HG03135 (cell line): ENCODE measurements around the gene DAZAP1.
"Not testable (repeated sequence)": the region's sequence is repeated elsewhere in the genome, so short reads cannot be mapped to it uniquely, and the experiment has no call there.

ENCODE experiments used
- ATAC-seq: cut with Tn5 transposase; IDR thresholded peaks from one replicate; pipeline ENCODE4 v1.9.1; 2021; ENCODE audit warnings: mild to moderate bottlenecking, moderate library complexity; ENCODE audit not compliant: unreplicated experiment

The DAZAP1 gene

GRCh38 chr19:1410136-1410786 lies 2.9 kb downstream of the DAZAP1 start:
- ATAC-seq = no peak

DNA sequence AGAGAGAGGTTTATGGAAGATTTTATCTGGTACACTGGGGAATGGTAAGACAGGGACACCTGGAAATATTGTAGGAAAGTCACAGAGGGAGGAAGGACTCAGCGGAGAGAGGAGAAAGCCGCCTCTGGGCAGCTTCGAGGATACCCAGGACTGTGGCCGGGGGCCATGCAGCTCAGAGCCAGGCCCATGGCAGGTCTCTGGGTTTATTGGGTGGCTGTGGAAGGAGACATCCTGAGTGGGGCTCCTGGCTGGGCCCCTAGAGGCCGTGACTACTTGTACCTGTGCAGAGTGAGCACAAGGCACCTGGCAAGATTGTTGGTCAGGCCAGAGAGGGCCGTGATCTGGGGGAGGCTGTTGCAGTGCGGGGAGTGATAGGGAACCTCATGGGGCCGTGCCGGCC lies 3.4 kb downstream of the DAZAP1 start:
- ATAC-seq = no peak

DNA sequence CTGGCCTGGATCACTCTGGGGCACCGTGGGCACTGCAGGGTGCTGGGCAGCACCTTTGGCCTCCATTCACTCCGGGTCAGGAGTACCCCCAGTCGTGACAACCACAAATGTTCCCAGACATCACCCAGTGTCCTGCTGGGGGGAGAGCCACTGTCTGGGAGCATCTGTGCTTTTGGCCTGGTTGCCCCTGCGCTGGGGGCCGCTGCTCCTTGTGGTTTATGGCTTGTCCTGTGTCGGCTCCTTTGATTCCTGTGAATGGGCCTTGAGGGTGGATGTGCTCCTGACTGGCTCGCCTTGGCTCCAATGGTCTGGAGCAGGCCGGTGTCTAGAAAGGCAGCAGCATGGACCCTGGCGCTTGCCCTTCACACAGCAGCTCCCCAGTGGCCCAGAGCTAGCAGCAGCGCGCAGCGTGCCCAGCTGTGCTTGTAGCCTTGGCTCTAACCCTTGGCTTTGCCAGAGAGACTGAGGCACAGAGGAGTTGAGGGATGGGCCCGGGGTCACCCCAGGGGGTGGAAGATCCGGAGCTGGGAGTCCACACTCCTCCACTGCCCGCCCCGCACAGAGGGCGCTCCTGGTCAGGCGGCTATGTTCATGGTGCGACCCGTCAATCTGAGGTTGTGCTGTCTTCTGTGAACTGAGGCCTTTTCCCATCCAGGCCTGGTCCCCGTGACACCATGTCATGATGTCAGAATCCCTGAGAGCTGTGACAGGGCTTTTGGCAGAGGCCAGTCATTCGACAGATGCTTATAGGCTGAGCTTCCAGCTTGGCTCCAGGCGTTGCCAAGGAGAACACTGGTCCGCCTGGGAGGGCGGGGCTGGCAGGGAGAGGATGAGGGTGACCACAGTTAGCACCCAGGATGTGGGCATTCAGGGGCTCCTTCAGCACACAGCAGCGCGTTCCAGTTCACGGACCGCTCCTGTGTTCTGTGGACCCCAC lies 4.1 kb downstream of the DAZAP1 start:
- no peak for ATAC-seq

DNA sequence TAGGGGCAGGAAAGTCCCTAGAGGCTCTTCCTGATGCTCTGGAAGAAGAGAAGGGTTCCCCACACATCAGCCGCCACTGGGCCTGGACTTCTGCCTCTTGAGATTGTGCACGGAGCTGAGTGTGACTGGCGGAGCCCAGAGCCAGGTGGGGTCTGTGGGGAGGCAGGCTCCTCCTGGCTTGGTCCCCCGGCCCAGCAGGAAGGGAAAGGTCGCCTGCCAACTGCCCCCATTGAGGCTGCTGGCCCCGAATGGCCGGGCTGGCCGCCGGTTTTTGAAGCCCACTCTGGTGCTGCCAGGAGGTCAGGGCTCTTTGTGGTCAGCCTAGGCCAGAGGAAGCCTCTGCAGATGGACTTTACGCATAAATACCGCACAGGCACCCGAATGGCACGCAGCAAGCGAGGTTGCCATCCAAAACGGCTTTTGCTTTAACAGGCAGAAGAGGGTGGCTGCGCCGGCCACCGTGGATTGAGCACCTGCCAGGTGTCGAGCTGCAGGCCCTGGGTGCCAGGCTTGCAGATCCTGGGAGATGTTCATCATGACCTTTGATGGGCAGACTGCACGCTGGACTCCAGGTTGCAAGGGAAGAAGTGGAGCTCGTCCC lies 5.0 kb downstream of the DAZAP1 start:
- ATAC-seq = no peak

GRCh38 chr19:1412995-1413800 lies 5.8 kb downstream of the DAZAP1 start:
- no peak for ATAC-seq

- ATAC-seq = no peak
Measured at GRCh38 chr19:1416014-1416841, 8.8 kb downstream of the DAZAP1 start.

- no peak for ATAC-seq
Measured at GRCh38 chr19:1417145-1417544, 9.8 kb downstream of the DAZAP1 start.

DNA sequence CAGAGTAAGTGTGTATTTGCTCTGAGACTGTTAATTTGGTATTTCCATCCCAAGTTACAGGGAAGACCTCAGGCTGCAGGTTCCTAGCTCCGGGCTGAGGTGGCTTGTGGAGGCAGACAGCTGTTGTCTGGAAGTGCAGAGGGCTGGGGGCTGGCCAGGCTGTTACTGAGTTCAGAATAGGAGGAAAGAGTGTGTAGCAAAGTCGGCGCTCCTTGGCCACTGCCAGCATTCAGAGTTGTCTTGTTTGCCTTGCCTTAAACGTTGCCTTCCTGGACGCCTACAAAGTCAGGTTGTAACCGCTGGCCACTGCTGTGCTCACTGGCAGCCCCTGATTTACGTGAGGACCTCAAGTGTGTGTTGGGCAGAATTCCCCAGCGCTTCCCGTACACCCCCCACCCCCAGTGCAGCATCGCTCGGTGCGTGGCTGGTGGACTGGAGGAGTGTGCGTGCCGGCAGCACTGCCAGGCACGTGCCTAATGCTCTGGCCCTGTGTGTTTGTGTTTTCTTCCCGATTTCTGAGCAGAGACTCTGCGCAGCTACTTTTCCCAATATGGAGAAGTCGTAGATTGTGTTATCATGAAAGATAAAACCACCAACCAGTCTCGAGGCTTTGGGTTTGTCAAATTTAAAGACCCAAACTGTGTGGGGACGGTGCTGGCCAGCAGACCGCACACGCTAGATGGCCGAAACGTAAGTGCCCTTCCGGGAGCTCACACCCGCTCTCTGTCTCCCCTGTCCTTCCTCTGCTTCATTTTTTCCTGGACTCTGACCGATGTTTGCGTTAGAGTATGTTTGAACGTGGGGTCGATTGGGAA lies 10.5 kb downstream of the DAZAP1 start:
- no peak for ATAC-seq

GRCh38 chr19:1418496-1418775 lies 11.1 kb downstream of the DAZAP1 start:
- no peak for ATAC-seq

DNA sequence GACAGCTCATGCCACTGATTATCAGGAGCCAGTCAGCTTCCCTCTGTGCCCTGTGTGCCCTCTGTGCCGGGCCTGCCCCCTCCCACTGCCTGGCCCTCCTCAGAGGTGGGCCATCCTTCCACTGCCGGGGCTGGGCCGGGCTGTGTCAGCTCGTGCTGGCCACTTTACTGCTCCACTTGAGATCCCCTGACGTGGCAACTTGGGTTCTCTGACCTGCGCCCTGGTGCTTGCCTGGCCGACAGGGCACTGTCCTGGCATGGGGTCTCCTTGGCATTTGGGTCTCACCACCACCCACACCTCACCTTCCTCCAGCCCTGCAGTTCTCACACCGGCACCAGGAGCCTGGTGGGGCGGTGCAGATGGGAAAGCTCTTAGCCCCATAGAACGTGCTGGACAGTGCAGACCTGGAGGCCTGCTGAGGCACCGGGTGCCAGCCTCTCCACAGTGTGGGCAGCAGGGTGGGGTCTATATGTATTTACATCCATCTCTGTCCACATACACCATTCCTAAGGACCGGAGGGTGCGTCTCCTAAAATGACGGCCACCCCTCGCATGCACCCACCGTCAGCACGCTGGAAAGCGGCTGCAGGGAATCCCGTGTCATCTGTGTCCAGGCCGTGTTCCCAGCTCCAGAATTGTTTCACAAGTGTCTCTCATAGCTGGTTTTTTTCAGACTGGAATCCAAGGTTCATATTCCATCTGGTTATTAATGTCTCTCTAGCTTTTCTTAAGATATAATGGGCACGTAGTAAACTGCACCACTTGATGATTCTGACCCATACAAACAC lies 11.8 kb downstream of the DAZAP1 start:
- no peak for ATAC-seq

DNA sequence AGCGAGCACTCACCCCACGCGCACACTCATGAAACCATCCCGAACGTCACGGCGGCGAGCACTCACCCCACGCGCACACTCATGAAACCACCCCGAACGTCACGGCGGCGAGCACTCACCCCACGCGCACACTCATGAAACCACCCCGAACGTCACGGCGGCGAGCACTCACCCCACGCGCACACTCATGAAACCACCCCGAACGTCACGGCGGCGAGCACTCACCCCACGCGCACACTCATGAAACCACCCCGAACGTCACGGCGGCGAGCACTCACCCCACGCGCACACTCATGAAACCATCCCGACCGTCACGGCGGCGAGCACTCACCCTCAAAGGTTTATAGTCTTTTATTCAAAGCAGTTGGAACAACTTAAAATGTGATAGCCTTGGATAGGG lies 12.7 kb downstream of the DAZAP1 start:
- ATAC-seq = not testable (repeated sequence)

- no peak for ATAC-seq
Measured at GRCh38 chr19:1420590-1420989, 13.2 kb downstream of the DAZAP1 start.

- ATAC-seq = no peak
Measured at GRCh38 chr19:1421218-1421957, 14.0 kb downstream of the DAZAP1 start.

- ATAC-seq = no peak
Measured at GRCh38 chr19:1421958-1422305, 14.5 kb downstream of the DAZAP1 start.

- ATAC-seq = no peak
Measured at GRCh38 chr19:1422360-1422759, 15.0 kb downstream of the DAZAP1 start.

DNA sequence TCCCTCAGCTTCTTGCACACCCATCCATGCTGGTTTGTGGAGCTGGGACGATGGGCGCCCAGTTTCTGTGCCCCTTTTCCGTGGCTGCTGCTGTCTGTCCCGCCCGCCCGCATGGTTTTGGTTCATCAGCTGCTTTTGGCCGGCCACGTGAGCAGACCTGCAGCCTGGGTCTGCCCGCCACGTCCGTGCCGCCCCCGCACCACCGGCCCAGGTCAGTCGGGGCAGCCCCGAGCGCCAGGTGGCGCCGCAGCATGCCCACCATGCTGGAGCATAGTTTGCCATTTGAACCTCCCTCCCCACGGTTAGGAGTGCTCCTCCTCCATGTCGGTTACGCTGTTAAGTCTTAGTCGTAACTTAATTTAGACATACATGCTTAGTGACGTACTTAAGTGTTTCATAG lies 15.6 kb downstream of the DAZAP1 start:
- no peak for ATAC-seq

GRCh38 chr19:1423436-1424191 lies 16.2 kb downstream of the DAZAP1 start:
- no peak for ATAC-seq
